Heart right ventricle (tissue), 16 donors: ENCODE data around the gene CYP2C18. TPM values are rescaled to one million over a fixed set of nuclear protein-coding genes. Genes with fewer than 3 reads are reported as not detected.
"Not testable (repeated sequence)": the region's sequence is repeated elsewhere in the genome, so short reads cannot be mapped to it uniquely, and the experiment has no call there.

ENCODE experiments used
- ATAC-seq, 8 donors: fragments of 200-7000 bp; cut with Tn5 transposase; one replicate each; pipeline ENCODE4 v1.9.1; 2020; ENCODE audit warnings: mild to moderate bottlenecking in 8 of 8, moderate library complexity in 8 of 8, moderate number of reproducible peaks in 1 of 8
- DNase-seq, 2 donors: peaks; one replicate each; pipeline ENCODE4 v3.0.0-alpha.2; 2020
- H3K27ac ChIP-seq, 10 donors: fragments of 200-600 bp; sonication (generic) in 2 of 10; one replicate each; pipeline versions ENCODE4 v1.5.0 to v1.8.0; 2020 to 2022; ENCODE audit warnings: mild to moderate bottlenecking in 3 of 10
- H3K27me3 ChIP-seq, 7 donors: fragments of 200-600 bp; one replicate each; pipeline ENCODE4 v1.8.0; 2021 to 2022; ENCODE audit warnings: mild to moderate bottlenecking in 2 of 7
- H3K36me3 ChIP-seq, 9 donors: fragments of 200-600 bp; sonication (generic) in 1 of 9; one replicate each; pipeline versions ENCODE4 v1.5.0 to v1.8.0; 2020 to 2022; ENCODE audit warnings: mild to moderate bottlenecking in 2 of 9
- H3K4me1 ChIP-seq, 9 donors: fragments of 200-600 bp; sonication (generic) in 1 of 9; one replicate each; pipeline versions ENCODE4 v1.5.0 to v1.8.0; 2020 to 2022; ENCODE audit warnings: mild to moderate bottlenecking in 4 of 9
- H3K4me3 ChIP-seq, 10 donors: fragments of 200-600 bp; sonication (generic) in 2 of 10; one replicate each; pipeline versions ENCODE4 v1.5.0 to v1.8.0; 2020 to 2022; ENCODE audit warnings: mild to moderate bottlenecking in 7 of 10, moderate library complexity in 2 of 10
- H3K9me3 ChIP-seq, 11 donors: fragments of 200-600 bp in 10 of 11; sonication (generic) in 2 of 11; one replicate each; pipeline versions ENCODE4 v1.5.0 to v1.8.0; 2013 to 2022; ENCODE audit warnings: mild to moderate bottlenecking in 2 of 11, control low read depth in 1 of 11, moderate library complexity in 1 of 11
- CTCF ChIP-seq, 9 donors: fragments of 200-600 bp; sonication (generic) in 2 of 9; IDR thresholded peaks; one replicate each; pipeline versions ENCODE4 v1.5.0 to v1.8.0; 2021 to 2022; ENCODE audit warnings: antibody characterized with exemption in 9 of 9, mild to moderate bottlenecking in 5 of 9, moderate library complexity in 1 of 9
- WGBS, 2 donors: extraction: QIAGEN DNeasy Blood & Tissue Kit; methylation state at CpG; one replicate each; pipeline ENCODE4 v1.1.7; 2013; ENCODE audit warnings: inconsistent platforms in 1 of 2; 5-methylcytosine and 5-hydroxymethylcytosine counted together
- intact Hi-C, 10 donors: fragments of 100-400 bp; cut with DNase I; formaldehyde crosslinking; loops; one replicate each; pipeline versions ENCODE4 v1.11.1 to v1.14.2; 2022
- polyA plus RNA-seq, 2 donors: library from polyadenylated mRNA; stranded (reverse); fragments of 200-250 nt; gene quantifications; one replicate each; pipeline ENCODE4 v1.2.3, GENCODE V29; 2013
- total RNA-seq, 10 donors: library from RNA; stranded (reverse); fragmentation: NEBNext Ultra II Directional in 3 of 10; extraction: Animal tissue kit (Norgen Biotek cat#: 25700) in 3 of 10; gene quantifications; one replicate each; pipeline versions ENCODE4 v1.2.1 to v1.2.4, GENCODE V29; 2021 to 2023
- donor health status: Arrhythmogenic right ventricular cardiomyopathy.
- donor health status: ischemic (EF 13 %, LVEDD 7.1; RV severe dilation, severe dysfunction).
- donor health status: healthy with polysubstance abuse.
- donor health status: DM: no; HTN: yes; CAD: no.
- donor health status: DM: no; HTN: no; CAD: no.
- donor health status: ischemic (EF 25% LVEDD 6.9; RV normal size, moderate dysfunction).
- donor health status: ischemic (EF 25% LVEDD 5.7; RV mildly dilated, moderate dysfunction).
- donor health status: healthy.
- donor health status: DM: yes; HTN: yes; CAD: no.
- donor health status: Ischemic cardiomyopathy.
- donor health status: ischemic (EF 35%, LVEDD 5.7; RV mildly dilated, moderate dysfunction).
- donor health status: nonischemic (EF 11% LVEDD 7.7; RV severe dilation, severe dysfunction).
- donor health status: DM: yes; HTN: yes; CAD: no.
- donor health status: PGD.
- donor health status: ischemic (EF 29% LVEDD 5.4; RV normal size, mild dysfunction).
- donor health status: nonischemic (EF 23%, LVEDD 6.1; RV moderate dilation, normal function).

The CYP2C18 gene
- total and polyA plus RNA-seq, 12 donors = not detected

GRCh38 chr10:94680544-94680943 is 3.0 kb upstream of the CYP2C18 start:
- intact Hi-C loops = no loop called here
- WGBS, 2 donors = 31 to 42% methylated on average over 1 of the region's 1 CpG

GRCh38 chr10:94682636-94683035 is 893 bp upstream of the CYP2C18 start:
- H3K9me3 ChIP-seq = peaks cover 0 to 26% (median 6%) of the 10 kb centered on the region in 11 donors
- WGBS, 2 donors = 71 to 77% methylated on average over 4 of the region's 4 CpGs
- not testable (repeated sequence) for DNase-seq

More at GRCh38 chr10:94680544-94680943, 3.0 kb upstream of the CYP2C18 start:
- Histone ChIP-seq H3K36me3 (no peaks in the 10 kb centered on the region), H3K27me3 (peaks cover 0 to 4% (median 0%) of the 10 kb centered on the region in 7 donors), H3K27ac (no peak overlapping the region), H3K9me3 (peaks cover 0 to 8% (median 2%) of the 10 kb centered on the region in 11 donors), H3K4me3 (no peak overlapping the region), H3K4me1 (no peaks in the 10 kb centered on the region)
- no peak for TF ChIP-seq CTCF (IDR thresholded peaks at IDR 0.05)
- DNase-seq (no peak), ATAC-seq (no peak)

GRCh38 chr10:94687625-94688248 is 4.2 kb downstream of the CYP2C18 start:
- H3K4me1 ChIP-seq = no peaks in the 10 kb centered on the region
- peaks cover 0 to 28% (median 10%) of the 10 kb centered on the region in 11 donors for H3K9me3 ChIP-seq
- no peak overlapping the region for H3K27ac ChIP-seq
- ATAC-seq (no peak), DNase-seq (no peak)
- H3K36me3 ChIP-seq = no peaks in the 10 kb centered on the region
- no peak for TF ChIP-seq CTCF (IDR thresholded peaks at IDR 0.05)
- intact Hi-C loops = no loop called here
- no peak overlapping the region for H3K4me3 ChIP-seq
- WGBS, 2 donors = 79% methylated on average over 11 of the region's 11 CpGs
- H3K27me3 ChIP-seq = peaks cover 0 to 4% (median 0%) of the 10 kb centered on the region in 7 donors

More at GRCh38 chr10:94682636-94683035, 893 bp upstream of the CYP2C18 start:
- H3K36me3 ChIP-seq, intact Hi-C loops, H3K4me3 ChIP-seq, H3K27me3 ChIP-seq, ATAC-seq, H3K27ac ChIP-seq, H3K4me1 ChIP-seq: not testable (repeated sequence)

GRCh38 chr10:94706089-94706488 is 22.6 kb downstream of the CYP2C18 start:
- DNase-seq (no peak), ATAC-seq (no peak)
- H3K27ac ChIP-seq = no peak overlapping the region
- peaks cover 0 to 6% (median 0%) of the 10 kb centered on the region in 11 donors for H3K9me3 ChIP-seq
- TF ChIP-seq CTCF (IDR thresholded peaks at IDR 0.05) = no peak
- H3K27me3 ChIP-seq = no peaks in the 10 kb centered on the region
- no peak overlapping the region for H3K4me3 ChIP-seq
- 85 to 92% methylated on average over 1 of the region's 1 CpG for WGBS, 2 donors
- H3K4me1 ChIP-seq = no peaks in the 10 kb centered on the region
- no peaks in the 10 kb centered on the region for H3K36me3 ChIP-seq
- intact Hi-C loops = no loop called here

GRCh38 chr10:94710578-94710977 is 27.0 kb downstream of the CYP2C18 start:
- no peak overlapping the region for H3K4me3 ChIP-seq
- H3K4me1 ChIP-seq = no peaks in the 10 kb centered on the region
- no peaks in the 10 kb centered on the region for H3K36me3 ChIP-seq
- H3K27ac ChIP-seq = no peak overlapping the region
- ATAC-seq (no peak), DNase-seq (no peak)
- TF ChIP-seq CTCF (IDR thresholded peaks at IDR 0.05) = no peak
- intact Hi-C loops = no loop called here
- H3K27me3 ChIP-seq = no peaks in the 10 kb centered on the region
- H3K9me3 ChIP-seq = peaks cover 0 to 34% (median 0%) of the 10 kb centered on the region in 11 donors
